Measurements from ENCODE around the gene RHBDD3.
A peak's percentile ranks its signal among the peaks of the same experiment; 100 is the strongest.

RHBDD3 gene

GRCh38 chr22:29267858-29268510 is at the start of gene RHBDD3, which contains the start of gene EWSR1:
Gene RHBDD3 (minus strand): TSS chr22:29267981. CDS start chr22:29265626, 2,355 bp downstream.
Gene EWSR1 (plus strand): TSS chr22:29268268. CDS start chr22:29268337, 69 bp downstream.
- peak; percentile 94 to 98 for DNase-seq

DNA sequence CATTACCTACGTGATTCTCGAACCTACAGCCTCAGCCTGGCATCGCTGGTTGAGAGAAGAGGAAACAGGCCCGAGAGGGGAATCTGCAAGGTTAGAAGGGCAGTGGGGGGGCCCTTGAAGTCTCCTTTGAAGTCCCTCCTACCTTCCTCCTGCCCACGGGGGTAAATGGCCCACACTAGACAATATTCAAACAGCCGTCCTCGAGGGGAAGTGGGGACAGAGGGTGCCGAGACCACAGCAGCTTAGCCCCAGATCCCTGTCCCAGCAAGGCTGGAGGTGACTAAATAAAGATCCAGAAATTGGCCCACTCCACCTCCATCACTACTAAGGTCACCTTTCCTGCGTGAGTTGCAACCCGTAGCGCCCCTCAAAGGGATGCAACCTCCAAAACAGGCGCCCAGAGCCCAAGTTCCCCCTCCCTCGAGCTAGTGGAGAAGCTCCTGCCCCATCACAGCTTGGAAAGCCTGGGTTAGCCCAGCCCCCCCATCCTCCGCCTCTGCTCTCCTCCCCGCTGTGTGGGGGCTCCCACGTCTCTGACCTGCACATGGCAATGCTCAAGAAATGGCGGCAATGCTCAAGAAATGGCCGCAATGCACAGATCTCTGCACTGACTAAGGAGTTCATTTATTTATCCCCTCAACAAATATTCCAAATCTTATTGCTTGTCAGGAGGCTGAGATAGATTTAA is 48.5 kb upstream of the RHBDD3 start:
- DNase-seq = no peak

GRCh38 chr22:29315286-29316140 is 47.7 kb upstream of the RHBDD3 start, which contains the start of gene RASL10A:
Gene RASL10A (minus strand): TSS chr22:29315697. CDS start chr22:29315246, 451 bp downstream.
- no peak for DNase-seq

DNA sequence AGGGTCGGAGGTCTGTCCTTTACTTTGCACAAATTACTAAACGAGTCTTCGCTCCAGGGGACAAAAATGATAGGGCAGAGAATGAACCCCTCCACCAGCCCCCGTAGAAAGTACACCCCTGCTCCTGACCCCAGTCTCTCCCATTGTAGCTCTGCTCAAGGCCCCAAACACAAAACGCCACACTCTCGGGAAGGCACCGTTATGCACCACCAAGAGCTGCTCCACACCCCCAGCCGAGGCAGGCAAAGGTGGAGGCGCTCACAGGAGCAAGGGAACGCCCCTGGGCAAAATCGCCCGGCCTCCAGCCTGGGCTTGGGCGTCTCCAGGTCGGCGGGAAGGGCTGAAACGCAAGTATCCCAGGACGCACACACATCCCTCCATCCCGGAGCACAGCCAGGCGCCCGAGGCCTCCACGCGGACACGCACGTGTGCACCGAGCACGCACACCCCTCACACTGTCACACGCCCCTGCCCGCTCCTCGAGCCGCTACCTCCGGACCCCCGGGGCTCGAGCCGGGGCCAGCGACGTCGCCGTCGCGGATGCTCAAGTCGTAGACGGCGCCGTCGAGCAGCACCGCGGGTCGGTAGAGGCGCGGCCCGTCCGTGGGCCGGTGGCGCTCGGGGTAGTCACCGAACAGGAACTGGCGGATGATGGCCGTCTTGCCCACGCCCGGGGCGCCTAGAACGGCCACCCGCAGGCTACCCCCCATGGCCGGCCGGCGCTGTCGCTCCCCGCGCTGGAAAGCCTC is 46.9 kb upstream of the RHBDD3 start:
- no peak for DNase-seq

DNA sequence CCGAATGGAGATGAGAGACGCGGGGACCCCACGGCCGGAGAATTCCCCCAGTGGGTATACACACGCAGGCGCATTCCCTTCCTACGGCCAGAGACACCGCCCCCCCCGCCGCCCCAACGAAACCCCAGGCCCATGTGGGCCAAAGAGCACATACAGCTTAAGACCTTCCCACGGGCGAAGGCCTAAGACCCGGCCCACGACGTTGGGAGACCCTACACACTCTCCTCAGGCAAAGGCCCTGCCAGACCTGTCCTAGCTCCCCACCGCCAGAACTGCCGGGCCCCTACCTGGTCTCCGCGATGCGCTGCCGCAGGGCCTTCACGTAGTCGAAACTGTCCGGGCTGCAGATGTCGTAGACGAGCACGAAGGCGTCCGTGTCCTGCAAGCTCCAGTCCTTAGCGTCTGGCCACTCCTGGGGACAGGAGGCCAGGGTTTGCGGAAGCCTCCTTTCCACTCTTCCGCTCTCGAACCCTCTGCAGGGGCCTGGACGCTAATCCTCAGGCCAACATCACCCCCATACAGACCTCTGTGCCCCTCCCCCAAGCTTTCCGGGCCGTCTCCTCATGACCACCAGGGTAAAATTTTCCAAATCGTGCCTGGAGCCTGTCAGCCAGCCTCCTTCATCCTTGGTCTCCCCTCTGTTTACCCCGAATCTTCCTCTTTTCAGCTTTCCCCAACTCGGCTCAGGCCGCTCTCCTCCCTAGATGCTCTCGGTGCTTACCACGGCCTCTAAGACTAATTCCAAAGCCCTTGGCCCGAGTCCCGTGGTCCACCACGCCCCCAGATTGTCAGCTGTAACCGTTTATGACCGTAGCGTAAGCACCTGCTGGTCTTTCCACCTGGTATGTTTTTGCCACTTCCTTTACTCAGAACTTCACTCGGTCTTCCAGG is 46.0 kb upstream of the RHBDD3 start:
- DNase-seq = no peak

DNA sequence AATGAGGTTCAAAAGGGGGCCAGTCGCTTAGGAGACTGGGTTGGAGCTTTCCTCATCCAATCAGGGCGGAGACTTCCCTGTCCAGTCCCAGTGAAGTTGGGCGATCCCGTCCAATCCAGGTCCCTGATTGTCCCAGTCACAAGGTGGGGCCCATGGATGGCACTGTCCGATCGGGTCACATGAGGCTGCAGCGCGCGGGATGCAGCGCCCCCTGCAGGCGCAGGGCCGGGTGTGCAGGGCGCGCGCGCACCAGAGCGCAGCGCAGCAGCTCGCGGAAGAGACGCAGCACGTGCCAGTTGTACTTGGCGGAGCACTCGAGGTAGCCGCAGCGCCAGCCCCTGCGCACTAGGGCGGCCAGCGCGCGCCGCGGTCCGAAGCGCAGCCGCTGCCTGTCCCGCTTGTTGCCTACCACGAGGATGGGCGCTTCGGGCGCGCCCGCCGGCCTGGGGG is 45.4 kb upstream of the RHBDD3 start:
- peak; percentile 13 to 18 for DNase-seq

DNA sequence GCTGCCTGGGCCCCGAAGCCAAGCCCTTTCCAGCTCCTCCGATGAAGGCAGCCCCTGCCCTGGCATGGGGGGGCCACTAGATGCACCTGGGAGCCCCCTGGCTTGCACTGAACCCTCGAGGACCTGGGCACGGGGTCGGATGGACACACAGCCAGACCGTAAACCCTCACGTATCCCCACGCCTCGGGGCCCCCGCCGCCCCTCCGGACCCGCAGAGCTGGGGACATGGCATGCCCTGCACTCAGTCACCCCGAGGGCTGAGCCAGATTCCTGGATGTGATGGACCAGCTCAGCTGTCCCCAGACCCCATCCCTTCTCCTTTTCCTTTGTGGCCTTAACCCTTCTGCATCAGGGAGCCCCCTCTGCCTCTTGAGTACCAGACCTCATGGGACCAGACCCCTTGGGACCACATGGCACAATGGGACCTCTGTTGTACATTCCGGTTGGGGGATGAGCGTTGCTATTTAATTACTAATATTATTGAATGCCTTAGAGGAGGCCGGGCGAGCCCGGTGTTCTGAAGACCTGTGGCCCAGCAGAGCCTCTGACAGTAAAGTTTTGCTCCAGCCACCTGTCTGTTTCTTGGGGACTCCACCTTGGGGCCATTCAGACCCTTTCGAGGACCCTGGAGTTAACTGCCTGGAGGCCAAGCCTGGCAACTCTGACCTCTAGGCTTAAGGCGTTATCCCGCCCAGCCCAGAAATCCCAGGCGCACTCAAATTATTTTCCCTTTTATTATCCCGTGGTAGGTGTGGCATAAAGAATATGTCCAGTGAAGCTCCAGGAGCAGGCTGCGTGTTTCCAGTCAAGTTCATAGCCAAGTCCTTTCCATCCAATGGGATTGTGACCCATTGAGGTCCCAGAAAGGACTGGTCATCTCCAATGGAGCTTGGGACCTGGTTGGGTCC is 44.7 kb upstream of the RHBDD3 start:
- no peak for DNase-seq

DNA sequence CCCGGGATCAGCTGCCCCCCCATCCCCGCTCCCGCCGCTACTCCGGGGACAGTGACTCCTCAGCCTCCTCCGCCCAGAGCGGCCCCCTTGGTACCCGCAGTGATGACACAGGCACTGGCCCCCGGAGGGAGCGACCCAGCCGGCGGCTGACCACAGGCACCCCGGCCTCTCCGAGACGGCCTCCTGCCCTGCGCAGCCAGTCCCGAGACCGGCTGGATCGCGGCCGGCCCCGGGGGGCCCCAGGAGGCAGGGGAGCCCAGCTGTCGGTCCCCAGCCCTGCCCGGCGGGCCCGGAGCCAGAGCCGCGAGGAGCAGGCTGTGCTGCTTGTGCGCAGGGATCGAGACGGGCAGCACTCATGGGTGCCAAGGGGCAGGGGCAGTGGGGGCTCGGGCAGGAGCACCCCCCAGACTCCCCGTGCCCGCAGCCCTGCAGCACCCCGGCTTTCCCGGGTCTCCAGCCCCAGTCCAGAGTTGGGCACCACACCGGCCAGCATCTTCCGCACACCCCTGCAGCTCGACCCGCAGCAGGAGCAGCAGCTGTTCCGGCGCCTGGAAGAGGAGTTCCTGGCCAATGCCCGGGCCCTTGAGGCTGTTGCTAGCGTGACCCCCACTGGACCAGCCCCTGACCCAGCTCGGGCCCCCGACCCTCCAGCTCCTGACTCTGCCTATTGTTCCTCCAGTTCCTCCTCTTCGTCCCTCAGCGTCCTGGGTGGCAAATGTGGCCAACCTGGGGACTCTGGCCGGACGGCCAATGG is 43.9 kb upstream of the RHBDD3 start:
- DNase-seq = no peak

GRCh38 chr22:29310863-29311339 is 43.1 kb upstream of the RHBDD3 start:
- peak; percentile 60 to 86 for DNase-seq

DNA sequence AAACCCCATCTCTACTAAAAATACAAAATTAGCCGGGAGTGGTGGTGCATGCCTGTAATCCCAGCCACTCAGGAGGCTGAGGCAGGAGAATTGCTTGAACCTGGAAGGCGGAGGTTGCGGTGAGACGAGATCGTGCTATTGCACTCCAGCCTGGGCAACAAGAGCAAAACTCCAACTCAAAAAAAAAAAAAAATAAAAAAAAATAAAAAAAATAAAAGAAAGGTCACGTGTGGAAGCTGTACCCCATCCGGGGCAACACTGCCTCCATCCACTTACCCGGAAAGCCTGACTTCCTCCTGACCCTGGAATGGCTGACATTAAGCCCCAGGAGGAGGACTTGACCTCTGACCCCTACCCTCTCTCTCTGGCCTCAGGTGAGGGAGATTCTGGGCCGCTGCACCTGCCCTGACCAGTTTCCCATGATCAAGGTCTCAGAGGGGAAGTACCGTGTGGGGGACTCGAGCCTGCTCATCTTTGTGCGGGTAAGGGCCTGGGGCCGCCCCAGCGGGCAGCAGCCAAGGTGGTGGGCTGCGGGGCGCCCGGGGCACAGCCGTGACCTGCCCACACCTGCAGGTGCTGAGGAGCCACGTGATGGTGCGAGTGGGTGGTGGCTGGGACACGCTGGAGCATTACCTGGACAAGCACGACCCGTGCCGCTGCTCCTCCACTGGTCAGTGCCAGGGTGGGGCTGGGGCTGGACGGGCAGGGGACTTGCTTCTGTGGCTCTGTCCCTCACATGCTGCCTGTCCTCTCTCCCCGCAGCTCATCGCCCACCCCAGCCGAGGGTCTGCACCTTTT is 42.5 kb upstream of the RHBDD3 start:
- no peak for DNase-seq

DNA sequence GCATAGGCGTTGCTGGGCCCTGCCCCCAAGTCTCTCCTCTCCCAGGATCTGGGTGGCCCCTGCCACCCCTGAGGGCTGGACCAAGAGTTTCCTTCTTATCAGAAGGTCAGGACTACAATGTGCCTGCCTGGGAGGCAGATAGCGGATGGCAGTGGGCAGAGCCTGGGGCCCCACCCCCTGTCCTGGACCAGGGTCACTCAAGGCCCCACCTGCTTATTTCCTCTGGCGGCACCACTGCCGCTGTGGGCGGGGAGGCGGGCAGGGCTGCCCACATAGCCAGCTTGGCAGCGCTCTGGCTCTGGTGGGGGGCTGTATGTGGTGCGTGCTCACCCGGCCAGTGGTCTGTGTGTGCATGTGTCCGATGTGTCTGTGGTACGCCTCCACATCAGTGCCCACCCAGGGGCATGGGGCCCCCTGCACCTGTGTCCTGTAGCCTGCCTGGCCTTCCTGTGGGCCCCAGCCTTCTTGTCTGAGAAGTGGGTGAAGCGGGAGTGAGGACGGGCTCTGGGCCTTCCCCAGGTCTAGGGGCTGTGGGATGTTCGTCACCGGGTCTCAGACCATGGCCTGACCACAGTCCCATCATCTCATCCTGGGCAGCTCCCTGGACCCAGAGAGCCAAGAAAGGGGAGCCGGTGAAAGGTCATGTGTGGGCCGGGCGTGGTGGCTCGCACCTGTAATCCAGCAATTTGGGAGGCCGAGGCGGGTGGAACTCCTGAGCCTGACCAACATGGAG is 41.7 kb upstream of the RHBDD3 start:
- no peak for DNase-seq

- peak in 1 of 2 donors; percentile 28 for DNase-seq
These were observed 41.0 kb upstream of the RHBDD3 start for GRCh38 chr22:29308791-29309262.

GRCh38 chr22:29308148-29308790 is 40.5 kb upstream of the RHBDD3 start:
- DNase-seq = no peak

DNA sequence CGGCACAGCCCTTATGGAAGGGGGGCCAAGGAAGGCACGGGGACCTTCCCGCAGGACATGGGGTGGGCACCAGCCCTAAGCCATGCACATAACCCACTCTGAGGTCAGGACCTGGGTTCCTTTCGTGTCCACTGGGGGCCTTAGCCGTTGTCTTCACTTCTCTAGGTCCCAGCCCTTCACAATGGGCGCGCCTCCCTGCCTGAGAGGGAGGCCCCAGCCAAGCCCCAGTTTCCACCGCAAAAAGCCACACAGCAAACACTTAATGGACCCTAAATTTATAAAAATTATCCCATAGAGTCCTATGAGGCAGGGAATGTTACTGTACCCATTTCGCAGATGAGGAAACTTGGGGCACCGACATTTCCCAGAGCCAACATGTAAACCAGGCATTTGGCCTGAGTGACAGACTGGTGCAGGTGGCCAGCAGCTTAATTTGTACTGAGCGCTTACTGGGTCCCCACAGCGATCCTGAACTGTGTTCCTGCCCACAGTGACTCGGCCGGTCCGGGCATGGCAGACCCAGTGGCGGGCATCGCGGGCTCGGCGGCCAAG is 39.9 kb upstream of the RHBDD3 start:
- DNase-seq = no peak

- peak in 1 of 2 donors; percentile 30 for DNase-seq
These were observed 39.2 kb upstream of the RHBDD3 start for GRCh38 chr22:29306835-29307595.

Measured in CD4-positive, alpha-beta T cell treated with Interferon alpha-2 for 1 hour (primary cell).